Measurements from ENCODE around the gene LGALS9. TPM values are rescaled to one million over a fixed set of nuclear protein-coding genes. Genes with fewer than 3 reads are reported as not detected.
"Not testable (repeated sequence)": the region's sequence is repeated elsewhere in the genome, so short reads cannot be mapped to it uniquely, and the experiment has no call there.

Gene LGALS9
- total and polyA plus RNA-seq, 12 donors = 7.5 to 79.1 (median 17.5) TPM

GRCh38 chr17:27690882-27691281, 59.9 kb downstream of the LGALS9 start:
- Histone ChIP-seq H3K4me3 (no peak overlapping the region), H3K4me1 (no peaks in the 10 kb centered on the region), H3K9me3 (peaks cover 0 to 34% (median 5%) of the 10 kb centered on the region in 11 donors), H3K36me3 (no peaks in the 10 kb centered on the region), H3K27ac (no peak overlapping the region), H3K27me3 (no peaks in the 10 kb centered on the region)
- WGBS, 2 donors = 84 to 97% methylated on average over 1 of the region's 1 CpG
- DNase-seq = no peak
- ATAC-seq = no peak
- intact Hi-C loops (cut with DNase I) = no loop called here
- TF ChIP-seq CTCF (IDR thresholded peaks at IDR 0.05) = no peak

- H3K4me1 ChIP-seq; H3K27ac ChIP-seq; DNase-seq; intact Hi-C loops (cut with DNase I); H3K4me3 ChIP-seq; ATAC-seq; H3K36me3 ChIP-seq; H3K27me3 ChIP-seq: not testable (repeated sequence)
- H3K9me3 ChIP-seq = peaks cover 0 to 28% (median 5%) of the 10 kb centered on the region in 11 donors
- 75 to 80% methylated on average over 2 of the region's 2 CpGs for WGBS, 2 donors
Observed at GRCh38 chr17:27695254-27695814, 64.3 kb downstream of the LGALS9 start.

Other genes starting within 250 kb of the LGALS9 start
- gene KSR1, start 174.7 kb upstream of the LGALS9 start, total RNA-seq = 10 to 100 TPM in 5 of 10 donors, 1 to 10 TPM in 5; 5.6 to 19.6 (median 8.6) TPM
- 10 to 100 TPM in 1 of 2 donors, 1 to 10 TPM in 1; 6.0 to 10.1 TPM for gene KSR1, start 174.7 kb upstream of the LGALS9 start, polyA plus RNA-seq
- 1 to 10 TPM in 1 of 10 donors, under 1 TPM in 8, not detected in 1; 0.10 to 1.6 (median 0.24) TPM for gene NOS2, start 169.3 kb downstream of the LGALS9 start, total RNA-seq
- under 1 TPM in 1 of 2 donors, not detected in 1; 0.06 TPM for gene NOS2, start 169.3 kb downstream of the LGALS9 start, polyA plus RNA-seq

All from heart right ventricle (tissue), 16 donors.